Calu3 (cell line): ENCODE data around the gene HOXD10. TPM values are rescaled to one million over a fixed set of nuclear protein-coding genes. Genes with fewer than 3 reads are reported as not detected.

Experiments used
- BruUV-seq: library from RNA; stranded (reverse); fragments of 400-500 nt; replicated peaks from 2 replicates; lab custom pipeline; 2021; lab: Mats Ljungman, UMichigan
- CTCF ChIA-PET: fragments of 300-600 bp; sonication (Branson Sonifier 250); formaldehyde crosslinking; loops from one replicate; lab custom pipeline; 2022; ENCODE audit warnings: antibody characterized with exemption; lab: Charles Lee
- DNase-seq: peaks from one replicate; pipeline ENCODE4 v3.0.0; 2022
- H3K27ac Mint-ChIP-seq: one replicate; pipeline ENCODE4 v1.8.0; 2022; ENCODE audit warnings: mixed read lengths; ENCODE audit not compliant: unreplicated experiment
- H3K27me3 Mint-ChIP-seq: one replicate; pipeline ENCODE4 v1.8.0; 2022; ENCODE audit warnings: mixed read lengths; ENCODE audit not compliant: unreplicated experiment
- H3K36me3 Mint-ChIP-seq: one replicate; pipeline ENCODE4 v1.8.0; 2022; ENCODE audit warnings: mild to moderate bottlenecking, moderate library complexity, mixed read lengths; ENCODE audit not compliant: insufficient read depth, unreplicated experiment
- H3K4me1 Mint-ChIP-seq: one replicate; pipeline ENCODE4 v1.8.0; 2022; ENCODE audit warnings: mild to moderate bottlenecking, low read depth, mixed read lengths; ENCODE audit not compliant: unreplicated experiment
- H3K4me3 Mint-ChIP-seq: one replicate; pipeline ENCODE4 v1.8.0; 2022; ENCODE audit warnings: mild to moderate bottlenecking, low read depth, moderate library complexity, mixed read lengths; ENCODE audit not compliant: unreplicated experiment
- H3K9me3 Mint-ChIP-seq: one replicate; pipeline ENCODE4 v1.8.0; 2022; ENCODE audit warnings: low read depth, mixed read lengths; ENCODE audit not compliant: unreplicated experiment
- intact Hi-C: fragments of 100-400 bp; cut with micrococcal nuclease; formaldehyde crosslinking; loops from one replicate; pipeline ENCODE4 v1.10.0; 2022; ENCODE audit not compliant: unreplicated experiment
- total RNA-seq: library from RNA; stranded (reverse); gene quantifications from 2 replicates; pipeline ENCODE4 v1.2.3, GENCODE V29; 2022
- TF ChIP-seq, protein P1 (sequence below): fragments of 200-600 bp; IDR thresholded peaks from one replicate; pipeline ENCODE4 v1.8.0; 2022; ENCODE audit warnings: antibody characterized with exemption; ENCODE audit not compliant: unreplicated experiment

The HOXD10 gene
- total RNA-seq, 1 experiment from 2014 or later: not detected

DNA sequence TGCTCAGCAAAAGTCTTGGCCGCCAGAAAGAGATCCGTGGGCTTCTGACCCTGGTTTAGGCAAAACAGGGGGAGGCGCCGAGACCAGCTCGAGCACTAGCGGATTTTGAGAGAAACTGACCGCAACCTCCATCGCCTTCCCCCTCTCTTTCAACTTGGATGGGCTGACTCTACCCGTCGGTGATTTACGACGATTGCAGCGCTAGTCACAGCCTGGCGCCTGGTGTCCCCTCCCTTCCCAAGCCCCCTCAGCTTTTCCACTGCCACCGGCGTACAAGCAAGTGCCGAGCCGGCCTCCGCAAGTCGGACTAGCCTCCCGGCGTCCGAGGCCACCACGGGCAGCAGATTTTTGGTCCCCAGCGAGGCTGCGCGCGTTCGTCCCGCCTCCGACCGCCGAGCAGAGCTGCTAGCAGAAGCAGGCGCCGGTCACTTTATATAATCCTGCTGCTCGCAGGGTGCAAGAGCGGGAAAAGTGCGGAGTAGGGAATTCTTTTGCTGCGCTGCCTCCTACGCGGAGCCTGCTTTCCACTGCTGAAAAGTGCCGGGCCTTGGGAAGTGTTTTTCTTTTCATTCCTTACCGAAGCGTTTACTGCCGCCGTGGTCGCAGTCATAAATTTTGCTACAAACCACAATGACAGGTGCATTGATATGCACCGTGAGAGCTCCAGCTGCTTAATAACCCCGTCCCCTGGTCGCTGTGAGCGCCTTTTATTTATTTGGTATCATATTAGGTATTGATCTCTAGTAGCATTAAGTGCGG is 48.2 kb downstream of the HOXD10 start:
- intact Hi-C loops: no loop called here
- no peak for DNase-seq
- no TSS peak for BruUV-seq
- Mint-ChIP-seq H3K27me3 (peaks cover 12% of the 10 kb centered on the region), H3K36me3 (no peaks in the 10 kb centered on the region), H3K4me1 (no peaks in the 10 kb centered on the region), H3K4me3 (no peak overlapping the region), H3K27ac (no peak overlapping the region), H3K9me3 (peaks cover 2% of the 10 kb centered on the region)
- TF ChIP-seq, protein P1, sequence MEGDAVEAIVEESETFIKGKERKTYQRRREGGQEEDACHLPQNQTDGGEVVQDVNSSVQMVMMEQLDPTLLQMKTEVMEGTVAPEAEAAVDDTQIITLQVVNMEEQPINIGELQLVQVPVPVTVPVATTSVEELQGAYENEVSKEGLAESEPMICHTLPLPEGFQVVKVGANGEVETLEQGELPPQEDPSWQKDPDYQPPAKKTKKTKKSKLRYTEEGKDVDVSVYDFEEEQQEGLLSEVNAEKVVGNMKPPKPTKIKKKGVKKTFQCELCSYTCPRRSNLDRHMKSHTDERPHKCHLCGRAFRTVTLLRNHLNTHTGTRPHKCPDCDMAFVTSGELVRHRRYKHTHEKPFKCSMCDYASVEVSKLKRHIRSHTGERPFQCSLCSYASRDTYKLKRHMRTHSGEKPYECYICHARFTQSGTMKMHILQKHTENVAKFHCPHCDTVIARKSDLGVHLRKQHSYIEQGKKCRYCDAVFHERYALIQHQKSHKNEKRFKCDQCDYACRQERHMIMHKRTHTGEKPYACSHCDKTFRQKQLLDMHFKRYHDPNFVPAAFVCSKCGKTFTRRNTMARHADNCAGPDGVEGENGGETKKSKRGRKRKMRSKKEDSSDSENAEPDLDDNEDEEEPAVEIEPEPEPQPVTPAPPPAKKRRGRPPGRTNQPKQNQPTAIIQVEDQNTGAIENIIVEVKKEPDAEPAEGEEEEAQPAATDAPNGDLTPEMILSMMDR: no peak
- CTCF ChIA-PET: no interaction called here

DNA sequence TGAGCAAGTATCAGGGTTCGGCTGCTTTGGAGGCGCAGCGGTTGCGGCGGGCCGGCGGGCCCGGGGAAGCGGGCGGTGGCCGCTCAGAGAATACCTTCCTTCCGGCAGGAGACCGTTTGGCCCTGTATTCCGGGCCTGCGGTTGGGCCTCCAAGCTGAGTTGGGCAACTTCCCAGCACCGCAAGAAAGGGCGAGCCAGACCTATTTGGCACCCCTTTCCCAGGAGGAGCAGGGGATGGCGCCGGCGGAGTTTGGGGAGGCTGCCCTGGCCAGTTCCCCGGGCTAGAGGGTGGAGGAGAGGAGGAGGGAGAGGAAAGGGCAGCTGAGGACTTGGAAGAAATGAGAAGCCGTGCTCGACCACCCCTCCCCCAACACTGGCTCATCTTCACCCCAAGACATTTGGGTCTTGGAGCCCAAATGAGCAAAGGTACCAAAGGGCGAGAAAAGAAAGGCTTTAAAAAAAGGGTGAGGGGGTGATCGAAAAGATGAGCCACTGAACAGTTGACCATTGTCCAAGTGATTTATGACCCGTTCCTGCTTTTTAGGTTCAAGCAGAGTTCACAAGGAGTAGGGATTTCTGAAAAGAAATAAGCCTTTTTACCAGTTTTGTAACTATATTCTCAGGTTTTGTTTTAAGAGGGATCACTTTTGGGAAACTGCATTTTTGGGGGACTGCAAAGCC is 48.9 kb downstream of the HOXD10 start:
- BruUV-seq: no TSS peak
- CTCF ChIA-PET: no interaction called here
- no peak for DNase-seq
- intact Hi-C loops: no loop called here
- no peaks in the 10 kb centered on the region for H3K36me3 Mint-ChIP-seq
- no peaks in the 10 kb centered on the region for H3K4me1 Mint-ChIP-seq
- H3K9me3 Mint-ChIP-seq: peaks cover 2% of the 10 kb centered on the region
- H3K27ac Mint-ChIP-seq: no peak overlapping the region
- TF ChIP-seq, protein P1: no peak
- no peak overlapping the region for H3K4me3 Mint-ChIP-seq
- H3K27me3 Mint-ChIP-seq: peaks cover 12% of the 10 kb centered on the region

DNA sequence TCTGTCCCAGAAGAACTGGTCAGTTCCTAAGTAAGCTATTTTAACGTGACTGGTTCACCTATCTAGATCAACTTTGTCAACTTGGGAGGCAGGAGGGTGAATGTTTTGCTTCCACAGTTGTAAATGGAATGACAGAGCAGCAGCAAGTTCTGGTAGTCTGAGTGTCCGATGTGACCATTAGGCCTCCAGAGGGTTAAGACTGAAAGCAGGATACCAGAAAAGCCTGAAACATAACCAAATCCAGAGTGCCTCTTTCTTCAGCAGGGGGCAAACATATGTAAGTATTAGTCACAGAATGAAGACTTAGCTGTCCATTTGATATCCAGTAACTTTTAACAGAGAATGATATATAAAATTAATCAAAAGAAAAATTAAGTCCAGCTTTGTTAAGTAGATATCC is 49.7 kb downstream of the HOXD10 start:
- peaks cover 2% of the 10 kb centered on the region for H3K9me3 Mint-ChIP-seq
- H3K27me3 Mint-ChIP-seq: peaks cover 12% of the 10 kb centered on the region
- no peaks in the 10 kb centered on the region for H3K36me3 Mint-ChIP-seq
- no peak overlapping the region for H3K4me3 Mint-ChIP-seq
- H3K27ac Mint-ChIP-seq: no peak overlapping the region
- CTCF ChIA-PET: interaction anchor here (1.1 kb wide), 1 partner anchor 11 kb away, joined by 3 read pairs; no protein-coding TSS in a partner anchor
- intact Hi-C loops: no loop called here
- H3K4me1 Mint-ChIP-seq: no peaks in the 10 kb centered on the region
- DNase-seq: no peak
- TF ChIP-seq, protein P1: no peak
- BruUV-seq: no TSS peak

DNA sequence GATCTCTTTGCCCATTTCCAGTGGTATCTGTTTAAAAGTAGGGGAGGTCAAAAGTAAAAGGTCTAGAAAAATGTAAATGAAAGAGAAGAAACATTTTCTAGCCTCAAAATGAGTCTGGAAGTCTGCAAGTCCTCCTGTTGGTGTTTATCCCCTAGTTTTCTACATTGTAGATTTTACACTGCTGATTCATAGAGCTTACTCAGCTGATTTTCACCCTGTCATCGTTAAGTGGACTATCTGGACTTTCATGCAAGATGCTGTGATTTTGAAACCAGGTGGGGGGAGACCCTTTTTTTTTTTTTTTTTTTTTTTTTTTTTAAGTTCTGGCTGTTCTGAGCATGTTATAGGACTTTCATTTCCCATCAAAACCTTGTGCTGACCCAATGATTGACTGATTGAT is 50.8 kb downstream of the HOXD10 start:
- BruUV-seq: no TSS peak
- Mint-ChIP-seq H3K4me3 (no peak overlapping the region), H3K9me3 (no peaks in the 10 kb centered on the region), H3K36me3 (no peaks in the 10 kb centered on the region), H3K27me3 (peaks cover 12% of the 10 kb centered on the region), H3K27ac (no peak overlapping the region), H3K4me1 (no peaks in the 10 kb centered on the region)
- CTCF ChIA-PET: interaction anchor here (0.7 kb wide), 1 partner anchor 548 kb away, joined by 4 read pairs; no protein-coding TSS in a partner anchor
- intact Hi-C loops: no loop called here
- no peak for DNase-seq
- TF ChIP-seq, protein P1: no peak
